ENCODE data around the gene ARHGEF17. TPM values are rescaled to one million over a fixed set of nuclear protein-coding genes. Genes with fewer than 3 reads are reported as not detected.

Gene ARHGEF17
- total and polyA plus RNA-seq, 2 of the 8 experiments (the other 6 are each of a cell fraction or from before 2014, with no cell fraction given), result 11.3 to 14.6 TPM

DNA sequence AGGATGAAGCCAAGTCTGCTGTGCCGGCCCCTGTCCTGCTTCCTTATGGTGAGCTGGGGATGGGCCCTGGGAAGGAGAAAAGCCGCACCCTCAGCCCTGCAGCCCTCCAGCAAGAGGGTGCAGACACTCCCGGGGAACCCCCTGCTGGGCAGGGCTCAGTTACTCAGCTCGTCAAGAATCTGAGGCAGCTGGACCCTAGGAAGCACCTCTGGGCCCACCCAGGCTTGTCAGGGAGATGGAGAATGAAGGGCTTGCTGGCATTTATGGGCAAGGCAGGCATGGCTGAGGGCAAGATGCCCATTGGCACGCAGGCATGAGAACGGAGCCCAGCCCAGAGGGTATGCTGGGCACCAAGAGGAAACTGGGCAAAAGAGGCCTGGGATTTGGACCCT is 81.1 kb downstream of the ARHGEF17 start:
- WGBS, 2 experiments (ENCODE audit: extremely low coverage in 1 of 2, insufficient coverage in 1 of 2, insufficient read length in 1 of 2, insufficient replicate concordance in 2 of 2, low coverage in 1 of 2, low lambda C conversion rate in 2 of 2, missing lambda C conversion rate in 1 of 2), result 84% methylated on average over 5 of the region's 6 CpGs; no CpG with 5 or more reads in 1 of the 2 experiments
- no peak overlapping the region for H2BK15ac ChIP-seq (ENCODE audit: low read length)
- H3K4ac ChIP-seq (replicated peaks; ENCODE audit: insufficient read length, low read depth, low read length), result no peak overlapping the region
- H2BK20ac ChIP-seq (ENCODE audit: low read length), result no peak overlapping the region
- H3K27me3 ChIP-seq (replicated peaks in 1 of 4; ENCODE audit: control insufficient read depth in 3 of 4, extremely low read depth in 1 of 4, insufficient read depth in 3 of 4, low read length in 3 of 4), result no peaks in the 10 kb centered on the region
- DNase-seq (ENCODE audit: low read depth in 1 of 2, low spot score in 2 of 2) (no peak), FAIRE-seq (no peak)
- no peaks in the 10 kb centered on the region for H3K23me2 ChIP-seq (ENCODE audit: low read depth, low read length)
- no peak overlapping the region for H3K4me2 ChIP-seq (ENCODE audit: insufficient read depth in 1 of 2, low read depth in 2 of 2, low read length in 2 of 2)
- H3K36me3 ChIP-seq (ENCODE audit: control insufficient read depth in 2 of 4, insufficient read depth in 4 of 4, low read length in 3 of 4), result no peaks in the 10 kb centered on the region
- no peak overlapping the region for H4K8ac ChIP-seq (ENCODE audit: extremely low read depth, insufficient read depth, low read length)
- no peak overlapping the region for H3K9ac ChIP-seq (replicated peaks in 1 of 4; ENCODE audit: extremely low read depth in 1 of 4, low read depth in 3 of 4, low read length in 3 of 4)
- ChIA-PET CTCF (ENCODE audit: partially characterized antibody) (interaction anchor here (0.6 to 59.1 kb wide), 15 partner anchors 8 to 273 kb away, joined by 3 to 1456 read pairs (median 4); partner anchors contain the start of gene RELT), POLR2A (ENCODE audit: partially characterized antibody) (interaction anchor here (1.5 to 1.8 kb wide), 2 partner anchors 10 to 17 kb away, joined by 4 to 5 read pairs; no protein-coding TSS in a partner anchor)
- H2AFZ ChIP-seq (ENCODE audit: low read length), result no peak overlapping the region
- TF ChIP-seq FOSL1 (IDR thresholded peaks at IDR 0.05; ENCODE audit: insufficient read depth, low read depth, low read length) (no peak), POLR2AphosphoS5 (IDR thresholded peaks at IDR 0.05; ENCODE audit: low read depth, low read length) (no peak), SP2 (IDR thresholded peaks at IDR 0.05; ENCODE audit: low read length) (no peak), BRCA1 (IDR thresholded peaks at IDR 0.05; ENCODE audit: low read depth, low read length) (no peak), GTF2F1 (IDR thresholded peaks at IDR 0.05; ENCODE audit: borderline replicate concordance, low read depth, low read length) (no peak), SIN3A (conservative IDR thresholded peaks at IDR 0.05 in 1 of 2, IDR thresholded peaks at IDR 0.05 in 1 of 2; ENCODE audit: low read depth in 1 of 2, low read length in 2 of 2) (no peak)
- TF ChIP-seq, protein P1, sequence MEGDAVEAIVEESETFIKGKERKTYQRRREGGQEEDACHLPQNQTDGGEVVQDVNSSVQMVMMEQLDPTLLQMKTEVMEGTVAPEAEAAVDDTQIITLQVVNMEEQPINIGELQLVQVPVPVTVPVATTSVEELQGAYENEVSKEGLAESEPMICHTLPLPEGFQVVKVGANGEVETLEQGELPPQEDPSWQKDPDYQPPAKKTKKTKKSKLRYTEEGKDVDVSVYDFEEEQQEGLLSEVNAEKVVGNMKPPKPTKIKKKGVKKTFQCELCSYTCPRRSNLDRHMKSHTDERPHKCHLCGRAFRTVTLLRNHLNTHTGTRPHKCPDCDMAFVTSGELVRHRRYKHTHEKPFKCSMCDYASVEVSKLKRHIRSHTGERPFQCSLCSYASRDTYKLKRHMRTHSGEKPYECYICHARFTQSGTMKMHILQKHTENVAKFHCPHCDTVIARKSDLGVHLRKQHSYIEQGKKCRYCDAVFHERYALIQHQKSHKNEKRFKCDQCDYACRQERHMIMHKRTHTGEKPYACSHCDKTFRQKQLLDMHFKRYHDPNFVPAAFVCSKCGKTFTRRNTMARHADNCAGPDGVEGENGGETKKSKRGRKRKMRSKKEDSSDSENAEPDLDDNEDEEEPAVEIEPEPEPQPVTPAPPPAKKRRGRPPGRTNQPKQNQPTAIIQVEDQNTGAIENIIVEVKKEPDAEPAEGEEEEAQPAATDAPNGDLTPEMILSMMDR (IDR thresholded peaks at IDR 0.05; ENCODE audit: control extremely low read depth in 1 of 3, insufficient read depth in 1 of 3, low read depth in 1 of 3, low read length in 3 of 3), result no peak
- TF ChIP-seq, protein P2, sequence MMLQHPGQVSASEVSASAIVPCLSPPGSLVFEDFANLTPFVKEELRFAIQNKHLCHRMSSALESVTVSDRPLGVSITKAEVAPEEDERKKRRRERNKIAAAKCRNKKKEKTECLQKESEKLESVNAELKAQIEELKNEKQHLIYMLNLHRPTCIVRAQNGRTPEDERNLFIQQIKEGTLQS (IDR thresholded peaks at IDR 0.05; ENCODE audit: insufficient read depth, low read depth, low read length), result no peak
- no peak overlapping the region for H2BK5ac ChIP-seq (ENCODE audit: low read depth, low read length)
- no peak overlapping the region for H2AK5ac ChIP-seq (ENCODE audit: low read depth, low read length)
- peaks cover 0 to 6% (median 0%) of the 10 kb centered on the region in 4 experiments; a peak in 1 of 7 replicates for H3K4me1 ChIP-seq (replicated peaks in 1 of 4; ENCODE audit: control insufficient read depth in 3 of 4, insufficient read depth in 4 of 4, low read length in 3 of 4)
- H4K5ac ChIP-seq (ENCODE audit: insufficient read length, low read depth, low read length), result no peak overlapping the region
- no peaks in the 10 kb centered on the region for H3K9me3 ChIP-seq (ENCODE audit: insufficient read depth in 2 of 2, low read depth in 1 of 2, low read length in 1 of 2)
- H3K79me2 ChIP-seq (ENCODE audit: control insufficient read depth in 1 of 2, insufficient read depth in 2 of 2, low read length in 2 of 2), result peaks cover 0 to 3% of the 10 kb centered on the region in 2 experiments; a peak in 1 of 4 replicates
- peaks cover 3 to 11% of the 10 kb centered on the region in 2 experiments for H4K20me1 ChIP-seq (replicated peaks in 1 of 2; ENCODE audit: control insufficient read depth in 1 of 2, insufficient read depth in 2 of 2, low read length in 2 of 2)
- no peak overlapping the region for H2BK120ac ChIP-seq (replicated peaks; ENCODE audit: low read depth, low read length)
- H3K79me1 ChIP-seq (ENCODE audit: low read depth, low read length), result 0 out of 2 replicates have a peak, but pooled peaks cover 3% of the 10 kb centered on the region
- no peak overlapping the region for H3K23ac ChIP-seq (ENCODE audit: insufficient read length)
- H3K56ac ChIP-seq (replicated peaks; ENCODE audit: insufficient read length, low read depth, low read length), result no peak overlapping the region
- no peak overlapping the region for H3K18ac ChIP-seq (ENCODE audit: extremely low read depth, low read length)
- no peak overlapping the region for H3K4me3 ChIP-seq (ENCODE audit: extremely low read depth in 1 of 4, insufficient read depth in 2 of 4, low read depth in 3 of 4, low read length in 4 of 4)
- H2BK12ac ChIP-seq (ENCODE audit: low read depth, low read length), result no peak overlapping the region
- H3K14ac ChIP-seq (ENCODE audit: insufficient read length), result no peak overlapping the region
- no peak overlapping the region for H4K91ac ChIP-seq (replicated peaks; ENCODE audit: insufficient read length, low read length)
- no peak overlapping the region for H3K27ac ChIP-seq (ENCODE audit: low read depth, low read length)

Data from H1 (cell line).